Mesodermal cell (in vitro differentiated cells): ENCODE results near the gene AVEN.
"Not testable (repeated sequence)": the region's sequence is repeated elsewhere in the genome, so short reads cannot be mapped to it uniquely, and the experiment has no call there.

Source experiments
- H3K27ac ChIP-seq: 2 replicates; pipeline ENCODE4 v1.7.0; 2013; ENCODE audit warnings: mild to moderate bottlenecking, low read depth, low read length, moderate library complexity; ENCODE audit not compliant: severe bottlenecking
- H3K36me3 ChIP-seq: 2 replicates; pipeline ENCODE4 v1.7.1; 2013; ENCODE audit warnings: mild to moderate bottlenecking, low read length, moderate library complexity; ENCODE audit not compliant: control insufficient read depth, insufficient read depth
- H3K4me1 ChIP-seq: one replicate; pipeline ENCODE4 v1.7.1; 2013; ENCODE audit warnings: mild to moderate bottlenecking, low read length; ENCODE audit not compliant: insufficient read depth, control insufficient read depth, poor library complexity, severe bottlenecking
- H3K4me3 ChIP-seq: 2 replicates; pipeline ENCODE4 v1.7.0; 2013; ENCODE audit warnings: low read length, control low read depth, mild to moderate bottlenecking; ENCODE audit not compliant: insufficient read depth, poor library complexity, severe bottlenecking; ENCODE audit errors: extremely low read depth
- H3K9me3 ChIP-seq: 2 replicates; pipeline ENCODE4 v1.7.1; 2013; ENCODE audit warnings: mild to moderate bottlenecking, low read length, moderate library complexity; ENCODE audit not compliant: control insufficient read depth
- WGBS, 2 experiments: methylation state at CpG; one replicate each; pipeline ENCODE4 v1.1.5; 2013; ENCODE audit warnings: missing lambda C conversion rate in 2 of 2; ENCODE audit not compliant: insufficient coverage in 2 of 2; 5-methylcytosine and 5-hydroxymethylcytosine counted together

AVEN gene

DNA sequence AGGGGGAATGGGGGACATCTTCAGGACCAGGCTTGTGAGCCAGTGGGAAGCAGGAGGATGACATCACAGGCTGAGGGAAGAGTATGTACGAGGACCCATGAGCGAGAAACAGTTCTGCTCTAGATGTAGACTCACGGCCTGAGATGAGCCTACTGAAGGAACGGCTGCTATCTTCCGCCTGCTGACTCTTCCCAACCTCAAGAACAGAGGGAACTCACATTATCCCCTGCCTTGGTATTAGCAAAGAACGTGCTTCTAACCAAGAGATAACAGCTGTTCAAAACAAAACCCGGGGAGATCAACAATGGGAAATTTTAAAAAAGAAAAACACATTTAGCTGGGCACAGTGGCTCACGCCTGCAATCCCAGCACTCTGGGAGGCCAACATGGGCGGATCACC, 25.3 kb downstream of the AVEN start:
- Histone ChIP-seq H3K4me1 (peaks cover 7% of the 10 kb centered on the region), H3K4me3 (no peak overlapping the region)
- 93 to 94% methylated on average over 7 to 9 of the region's 9 CpGs for WGBS, 2 experiments

DNA sequence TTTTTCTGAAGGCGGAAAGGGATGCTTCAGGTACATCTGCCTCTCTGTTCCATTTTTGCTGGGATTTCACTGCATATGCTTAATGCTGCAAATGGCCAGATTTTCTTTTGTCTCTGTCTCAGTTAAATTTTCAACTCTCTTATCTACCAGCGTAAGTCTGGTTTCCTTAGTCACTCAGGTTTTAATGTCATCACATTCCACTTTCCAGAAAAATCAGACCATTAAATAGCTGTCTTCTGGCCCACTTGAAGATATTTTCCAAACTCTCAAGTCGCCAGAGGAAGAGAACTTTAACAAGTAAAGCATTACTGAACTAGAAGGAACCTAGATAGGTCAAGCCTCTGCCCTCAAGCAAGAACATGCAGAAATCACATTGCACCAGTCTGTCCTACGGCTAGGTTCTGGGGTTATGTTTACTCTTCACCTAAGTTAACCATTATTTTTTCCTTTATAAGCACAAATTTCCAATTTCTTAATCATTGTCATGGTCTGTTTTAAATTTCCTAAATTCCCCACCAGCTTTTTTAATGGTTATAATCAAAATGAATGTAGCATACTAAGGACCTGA, 26.5 kb downstream of the AVEN start:
- Histone ChIP-seq H3K9me3 (no peaks in the 10 kb centered on the region), H3K27ac (no peak overlapping the region), H3K4me3 (no peak overlapping the region), H3K36me3 (no peaks in the 10 kb centered on the region), H3K4me1 (peaks cover 7% of the 10 kb centered on the region)
- WGBS, 2 experiments, result 92 to 94% methylated on average over 3 to 4 of the region's 4 CpGs

More for the DNA sequence above, 25.3 kb downstream of the AVEN start:
- H3K36me3 ChIP-seq, result no peaks in the 10 kb centered on the region
- H3K27ac ChIP-seq, result no peak overlapping the region
- H3K9me3 ChIP-seq, result no peaks in the 10 kb centered on the region

DNA sequence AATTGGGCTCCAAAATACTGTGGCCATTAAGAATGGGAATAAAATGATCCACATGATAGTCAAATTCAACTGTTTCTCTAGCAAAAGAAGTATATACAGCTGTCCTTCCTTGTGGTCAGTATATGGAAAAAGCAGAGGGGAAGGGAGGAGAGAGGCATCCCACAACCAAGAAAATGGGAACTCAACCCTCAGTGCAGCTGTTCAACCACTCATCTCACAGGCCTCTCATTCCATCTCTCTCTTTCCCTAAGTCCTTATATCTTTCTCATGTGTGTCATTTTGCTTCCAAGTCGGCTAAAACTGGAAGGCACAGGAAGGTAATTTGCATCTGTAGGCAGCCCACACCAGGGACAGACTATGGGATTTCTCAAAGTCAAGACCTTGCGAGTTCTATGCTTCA, 27.5 kb downstream of the AVEN start:
- 69 to 100% methylated on average over 1 to 2 of the region's 2 CpGs for WGBS, 2 experiments

DNA sequence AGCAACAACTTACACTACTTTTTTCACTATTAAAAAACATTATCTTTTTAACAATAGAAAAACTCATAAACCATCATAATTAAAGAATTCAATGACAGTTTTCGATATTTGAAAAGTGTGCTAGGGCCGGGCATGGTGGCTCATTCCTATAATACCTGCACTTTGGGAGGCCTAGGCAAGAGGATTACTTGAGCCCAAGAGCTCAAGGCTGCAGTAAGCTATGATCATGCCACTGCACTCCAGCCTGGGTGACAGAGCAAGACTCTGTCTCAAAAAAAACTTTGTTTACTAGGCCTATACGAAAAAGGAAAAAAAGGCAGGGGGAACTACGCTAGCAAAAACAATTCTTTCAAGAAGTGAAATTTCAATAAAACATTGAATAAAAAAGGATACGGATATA, 28.1 kb downstream of the AVEN start:
- Histone ChIP-seq H3K4me1 (peaks cover 7% of the 10 kb centered on the region), H3K9me3 (no peaks in the 10 kb centered on the region), H3K36me3 (no peaks in the 10 kb centered on the region), H3K4me3 (no peak overlapping the region), H3K27ac (no peak overlapping the region)
- WGBS, 2 experiments, result 88 to 94% methylated on average over 2 to 3 of the region's 5 CpGs

More for the DNA sequence above, 27.5 kb downstream of the AVEN start:
- Histone ChIP-seq H3K27ac (no peak overlapping the region), H3K4me1 (peaks cover 7% of the 10 kb centered on the region), H3K4me3 (no peak overlapping the region), H3K36me3 (no peaks in the 10 kb centered on the region), H3K9me3 (no peaks in the 10 kb centered on the region)

DNA sequence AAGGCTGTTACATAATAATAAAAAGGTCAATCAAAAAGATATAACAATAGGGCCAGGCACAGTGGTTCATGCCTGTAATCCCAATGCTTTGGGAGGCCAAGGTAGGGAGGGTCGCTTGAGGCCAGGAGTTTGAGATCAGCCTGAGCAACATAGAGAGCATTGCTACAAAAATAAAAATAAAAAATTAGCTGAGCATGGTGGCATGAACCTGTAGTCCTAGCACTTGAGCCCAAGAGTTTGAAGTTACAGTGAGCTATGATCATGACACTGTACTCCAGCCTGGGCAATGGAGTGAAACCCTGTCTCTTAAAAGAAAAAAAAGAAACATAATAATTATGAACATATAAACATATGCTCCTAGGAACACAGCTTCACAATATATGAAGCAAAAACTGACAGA, 29.3 kb downstream of the AVEN start:
- WGBS, 2 experiments, result 86 to 100% methylated on average over 1 of the region's 1 CpG
- Histone ChIP-seq H3K4me1 (peaks cover 5% of the 10 kb centered on the region), H3K27ac (no peak overlapping the region), H3K4me3 (no peak overlapping the region), H3K9me3 (no peaks in the 10 kb centered on the region), H3K36me3 (no peaks in the 10 kb centered on the region)

DNA sequence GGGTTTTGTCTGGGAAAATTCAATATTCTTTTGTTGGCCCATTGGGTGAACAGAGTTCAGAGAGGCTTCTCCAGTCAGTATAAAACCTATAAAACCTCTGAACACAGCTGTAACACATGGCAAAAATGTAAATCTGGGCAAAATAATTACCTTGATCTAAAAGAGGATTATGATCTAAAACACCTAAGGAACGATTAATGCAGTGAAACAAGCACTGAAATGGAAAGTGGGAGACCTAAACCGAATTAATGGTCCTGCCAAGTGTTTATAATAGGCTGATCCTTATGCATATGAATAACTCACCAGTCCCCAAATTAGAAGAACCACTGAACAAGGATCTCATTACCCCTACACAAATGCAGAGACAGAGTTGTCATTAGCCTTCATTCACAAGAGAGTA, 32.6 kb downstream of the AVEN start:
- H3K4me1 ChIP-seq, result peaks cover under 1% of the 10 kb centered on the region
- H3K4me3 ChIP-seq, result no peak overlapping the region
- H3K27ac ChIP-seq, result no peak overlapping the region
- no peaks in the 10 kb centered on the region for H3K9me3 ChIP-seq
- H3K36me3 ChIP-seq, result no peaks in the 10 kb centered on the region
- WGBS, 2 experiments, result 100% methylated on average over 2 of the region's 2 CpGs; no CpG with 5 or more reads in 1 of the 2 experiments

DNA sequence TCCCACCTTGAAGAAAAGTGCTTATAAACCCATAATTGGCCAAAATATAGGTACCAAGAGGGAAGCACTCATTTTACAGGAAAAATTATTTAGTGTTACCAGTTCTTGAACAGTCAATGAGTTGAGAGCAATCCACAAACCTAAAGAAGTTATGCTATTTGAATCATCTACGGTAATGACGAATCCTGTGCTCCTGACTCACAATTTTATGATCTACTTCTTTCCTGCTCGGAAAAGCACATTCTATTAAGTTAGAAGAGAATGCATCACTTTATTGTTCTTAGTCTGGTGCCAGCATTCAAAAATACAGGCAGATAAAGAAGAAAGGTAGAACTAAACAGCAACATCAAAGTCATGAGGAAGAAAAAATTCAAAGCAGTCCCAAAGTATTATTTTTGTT, 37.5 kb downstream of the AVEN start:
- Histone ChIP-seq H3K36me3 (no peaks in the 10 kb centered on the region), H3K4me1 (no peaks in the 10 kb centered on the region), H3K27ac (no peak overlapping the region), H3K4me3 (no peak overlapping the region), H3K9me3 (no peaks in the 10 kb centered on the region)
- WGBS, 2 experiments, result 100% methylated on average over 1 of the region's 3 CpGs; no CpG with 5 or more reads in 1 of the 2 experiments

DNA sequence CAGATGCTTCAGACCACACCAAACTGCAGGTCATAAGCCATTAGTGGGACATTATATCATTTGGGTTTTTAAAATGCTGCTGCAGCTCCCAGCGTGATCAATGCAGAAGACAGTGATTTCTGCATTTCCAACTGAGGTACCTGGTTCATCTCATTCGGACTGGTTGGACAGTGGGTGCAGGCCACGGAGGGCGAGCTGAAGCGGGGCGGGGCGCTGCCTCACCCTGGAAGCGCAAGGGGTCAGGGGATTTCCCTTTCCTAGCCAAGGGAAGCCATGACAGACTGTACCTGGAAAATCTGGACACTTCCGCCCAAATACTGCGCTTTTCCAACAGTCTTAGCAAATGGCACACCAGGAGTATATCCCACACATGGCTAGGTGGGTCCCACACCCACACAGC, 43.3 kb downstream of the AVEN start:
- 95 to 96% methylated on average over 7 to 10 of the region's 10 CpGs for WGBS, 2 experiments
- H3K4me1 ChIP-seq, H3K36me3 ChIP-seq, H3K27ac ChIP-seq, H3K9me3 ChIP-seq, H3K4me3 ChIP-seq: not testable (repeated sequence)

DNA sequence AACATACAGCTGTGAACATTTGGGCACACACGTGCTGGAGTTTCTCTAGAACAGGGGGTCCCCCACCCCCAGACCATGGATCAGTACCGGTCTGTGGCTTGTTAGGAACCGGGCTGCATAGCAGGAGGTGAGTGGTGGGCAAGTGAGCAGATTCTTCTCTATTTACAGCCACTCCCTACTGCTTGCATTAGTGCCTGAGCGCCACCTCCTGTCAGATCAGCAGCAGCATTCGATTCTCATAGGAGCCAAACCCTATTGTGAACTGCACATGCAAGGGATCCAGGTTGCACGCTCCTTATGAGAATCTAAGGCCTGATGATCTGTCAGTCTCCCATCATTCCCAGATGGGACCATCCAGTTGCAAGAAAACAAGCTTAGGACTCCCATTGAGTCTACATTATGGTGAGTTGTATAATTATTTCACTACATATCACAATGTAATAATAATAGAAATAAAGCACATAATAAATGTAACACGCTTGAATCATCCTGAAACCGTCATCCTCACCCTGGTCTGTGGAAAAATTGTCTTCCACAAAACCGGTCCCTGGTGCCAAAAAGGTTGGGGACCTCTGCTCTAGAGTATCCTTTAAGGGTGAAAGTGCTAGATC, 44.9 kb downstream of the AVEN start:
- Histone ChIP-seq H3K36me3 (no peaks in the 10 kb centered on the region), H3K4me3 (no peak overlapping the region), H3K4me1 (no peaks in the 10 kb centered on the region), H3K27ac (no peak overlapping the region), H3K9me3 (no peaks in the 10 kb centered on the region)
- WGBS, 2 experiments, result 56 to 59% methylated on average over 5 to 6 of the region's 9 CpGs

DNA sequence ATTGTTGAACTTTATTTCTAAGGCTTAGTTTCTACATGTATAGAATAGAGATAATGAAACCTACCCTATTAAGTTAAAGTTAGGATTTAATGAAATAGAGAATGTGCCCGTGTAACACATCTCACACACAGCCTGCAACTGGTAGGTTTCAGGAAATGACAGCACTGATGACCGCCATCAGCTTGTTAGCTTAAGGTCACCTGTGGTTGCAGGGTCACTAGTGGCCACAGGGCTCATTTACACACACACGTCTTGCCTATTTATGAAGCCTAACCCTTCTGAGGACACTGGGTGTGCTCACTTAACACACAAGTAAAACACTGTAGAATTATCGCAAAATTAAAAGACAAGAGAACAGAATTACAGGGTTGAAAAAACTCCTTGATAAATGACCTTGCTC, 50.6 kb downstream of the AVEN start:
- WGBS, 2 experiments, result 95 to 100% methylated on average over 1 to 3 of the region's 4 CpGs

DNA sequence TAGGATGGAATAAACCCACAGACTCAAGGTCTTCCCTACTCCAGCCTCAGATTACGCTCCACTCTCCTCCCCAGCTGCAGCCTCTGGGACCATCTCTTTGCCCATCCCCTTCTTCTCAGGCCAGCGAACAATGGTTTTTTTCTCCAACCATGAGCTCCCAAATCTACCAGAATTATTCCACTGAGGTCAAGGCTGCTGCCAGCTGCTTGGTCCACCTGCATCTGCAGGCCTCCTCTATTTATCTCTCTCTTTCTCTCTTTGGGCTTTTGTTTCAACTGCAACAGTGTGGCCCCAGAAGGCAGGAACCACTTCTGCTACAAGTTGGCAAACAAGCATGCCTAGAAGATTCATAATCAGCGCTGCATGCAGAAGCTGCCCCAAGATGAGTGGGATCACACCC, 51.6 kb downstream of the AVEN start:
- Histone ChIP-seq H3K36me3 (no peaks in the 10 kb centered on the region), H3K4me1 (peaks cover 16% of the 10 kb centered on the region), H3K4me3 (no peak overlapping the region), H3K9me3 (no peaks in the 10 kb centered on the region), H3K27ac (no peak overlapping the region)
- 89 to 94% methylated on average over 3 of the region's 3 CpGs for WGBS, 2 experiments

More for the DNA sequence above, 50.6 kb downstream of the AVEN start:
- no peaks in the 10 kb centered on the region for H3K9me3 ChIP-seq
- H3K4me1 ChIP-seq, result peaks cover 14% of the 10 kb centered on the region
- no peak overlapping the region for H3K27ac ChIP-seq
- H3K4me3 ChIP-seq, result no peak overlapping the region
- no peaks in the 10 kb centered on the region for H3K36me3 ChIP-seq
